Measurements from ENCODE around the gene SLC24A3. TPM values are rescaled to one million over a fixed set of nuclear protein-coding genes. Genes with fewer than 3 reads are reported as not detected.

The SLC24A3 gene
- total RNA-seq, 2 donors from 2014 or later = 1.4 to 3.7 TPM

DNA sequence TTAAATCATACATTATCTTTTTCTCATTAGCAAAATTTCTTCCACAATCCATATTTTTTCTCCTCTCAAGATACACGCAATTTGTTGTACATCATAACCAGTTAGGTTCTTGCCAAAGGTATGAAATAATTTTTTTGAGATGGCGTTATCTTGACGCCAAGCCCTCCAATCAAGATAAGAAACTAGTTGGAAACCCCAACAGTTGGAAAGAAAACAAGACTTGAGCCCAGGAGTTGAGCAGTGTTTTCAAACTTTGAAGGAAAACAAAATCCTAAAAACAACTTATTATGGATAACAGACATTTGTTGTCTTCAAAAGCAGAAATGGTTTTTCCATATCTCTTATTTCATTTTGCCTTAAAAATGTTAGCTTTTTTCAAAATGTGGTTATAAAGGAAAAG lies 184.8 kb downstream of the SLC24A3 start:
- Histone ChIP-seq H3K9me3 (peaks cover 0 to 25% of the 10 kb centered on the region in 2 donors), H3K4me3 (no peak overlapping the region), H3K36me3 (no peaks in the 10 kb centered on the region), H3K4me1 (no peaks in the 10 kb centered on the region), H3K27ac (no peak overlapping the region), H3K27me3 (no peaks in the 10 kb centered on the region)
- TF ChIP-seq, protein P1, sequence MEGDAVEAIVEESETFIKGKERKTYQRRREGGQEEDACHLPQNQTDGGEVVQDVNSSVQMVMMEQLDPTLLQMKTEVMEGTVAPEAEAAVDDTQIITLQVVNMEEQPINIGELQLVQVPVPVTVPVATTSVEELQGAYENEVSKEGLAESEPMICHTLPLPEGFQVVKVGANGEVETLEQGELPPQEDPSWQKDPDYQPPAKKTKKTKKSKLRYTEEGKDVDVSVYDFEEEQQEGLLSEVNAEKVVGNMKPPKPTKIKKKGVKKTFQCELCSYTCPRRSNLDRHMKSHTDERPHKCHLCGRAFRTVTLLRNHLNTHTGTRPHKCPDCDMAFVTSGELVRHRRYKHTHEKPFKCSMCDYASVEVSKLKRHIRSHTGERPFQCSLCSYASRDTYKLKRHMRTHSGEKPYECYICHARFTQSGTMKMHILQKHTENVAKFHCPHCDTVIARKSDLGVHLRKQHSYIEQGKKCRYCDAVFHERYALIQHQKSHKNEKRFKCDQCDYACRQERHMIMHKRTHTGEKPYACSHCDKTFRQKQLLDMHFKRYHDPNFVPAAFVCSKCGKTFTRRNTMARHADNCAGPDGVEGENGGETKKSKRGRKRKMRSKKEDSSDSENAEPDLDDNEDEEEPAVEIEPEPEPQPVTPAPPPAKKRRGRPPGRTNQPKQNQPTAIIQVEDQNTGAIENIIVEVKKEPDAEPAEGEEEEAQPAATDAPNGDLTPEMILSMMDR (IDR thresholded peaks at IDR 0.05) = no peak
- no peak for DNase-seq (ENCODE audit: low spot score)

DNA sequence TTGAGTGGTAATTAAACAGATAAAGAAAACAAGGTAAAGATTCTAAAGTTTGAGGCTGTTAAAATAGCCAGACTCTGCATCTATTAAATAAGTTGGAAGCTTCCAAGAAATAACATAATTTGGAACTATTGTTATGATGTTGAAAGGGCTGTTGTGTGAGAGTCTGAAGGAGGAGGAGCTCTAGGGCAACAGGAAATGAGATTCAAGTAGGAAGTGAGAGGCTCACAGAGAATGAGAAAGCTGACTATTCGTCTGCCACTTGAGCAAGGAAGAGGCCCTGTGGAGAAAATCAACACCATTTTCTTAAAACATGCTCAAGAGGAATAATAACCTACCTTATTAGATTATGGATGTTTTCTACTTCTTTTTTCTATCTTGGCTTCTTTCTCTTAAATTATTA lies 185.2 kb downstream of the SLC24A3 start:
- TF ChIP-seq, protein P1 (IDR thresholded peaks at IDR 0.05) = no peak
- no peaks in the 10 kb centered on the region for H3K36me3 ChIP-seq
- no peak for DNase-seq (ENCODE audit: low spot score)
- no peak overlapping the region for H3K27ac ChIP-seq
- H3K27me3 ChIP-seq = no peaks in the 10 kb centered on the region
- no peaks in the 10 kb centered on the region for H3K4me1 ChIP-seq
- H3K4me3 ChIP-seq = no peak overlapping the region
- H3K9me3 ChIP-seq = peaks cover 0 to 25% of the 10 kb centered on the region in 2 donors

DNA sequence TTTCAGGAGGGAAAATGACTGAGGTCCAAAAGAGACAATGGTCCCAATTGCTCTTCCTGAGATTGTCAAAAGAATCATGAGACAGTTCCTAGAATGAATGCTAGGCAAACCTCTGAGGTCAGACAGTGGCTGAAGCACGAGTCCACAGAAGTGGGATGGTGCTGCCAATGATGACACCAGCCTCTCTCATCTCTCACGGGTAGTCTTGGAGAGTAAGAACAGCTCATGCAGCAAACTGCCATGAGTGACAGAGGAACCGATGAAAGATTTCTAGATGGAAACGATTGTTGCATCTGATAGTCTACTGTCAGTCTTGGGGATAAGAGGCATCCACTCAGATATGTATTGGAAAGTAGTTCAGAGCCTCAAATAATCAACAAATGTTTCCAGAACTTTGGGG lies 188.7 kb downstream of the SLC24A3 start:
- Histone ChIP-seq H3K27ac (no peak overlapping the region), H3K9me3 (peaks cover 0 to 14% of the 10 kb centered on the region in 2 donors), H3K4me3 (no peak overlapping the region), H3K27me3 (no peaks in the 10 kb centered on the region), H3K4me1 (no peaks in the 10 kb centered on the region), H3K36me3 (no peaks in the 10 kb centered on the region)
- TF ChIP-seq, protein P1 (IDR thresholded peaks at IDR 0.05) = no peak
- no peak for DNase-seq (ENCODE audit: low spot score)

DNA sequence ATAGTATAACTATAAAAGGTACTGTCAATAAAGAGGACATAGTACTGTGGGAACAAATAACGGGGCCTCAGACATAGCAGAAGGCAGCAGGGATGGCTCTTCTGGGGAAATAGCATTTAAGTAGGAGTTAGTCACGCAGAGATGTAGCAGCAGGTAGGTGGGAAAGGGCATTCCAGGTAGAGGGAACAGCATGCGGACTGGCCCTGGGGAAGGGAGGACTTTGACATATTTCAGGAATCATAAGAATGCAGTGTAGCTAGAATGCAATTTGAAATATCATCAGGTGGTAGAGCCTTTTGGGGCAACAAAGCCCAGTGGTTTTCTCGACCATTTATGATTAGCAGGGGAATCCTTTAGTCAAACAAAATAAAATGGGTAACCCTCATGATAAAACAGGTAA lies 191.1 kb downstream of the SLC24A3 start:
- DNase-seq (ENCODE audit: low spot score) = no peak
- Histone ChIP-seq H3K4me3 (no peak overlapping the region), H3K36me3 (no peaks in the 10 kb centered on the region), H3K9me3 (peaks cover 0 to 5% of the 10 kb centered on the region in 2 donors), H3K27ac (no peak overlapping the region), H3K4me1 (no peaks in the 10 kb centered on the region), H3K27me3 (no peaks in the 10 kb centered on the region)
- TF ChIP-seq, protein P1 (IDR thresholded peaks at IDR 0.05) = no peak

DNA sequence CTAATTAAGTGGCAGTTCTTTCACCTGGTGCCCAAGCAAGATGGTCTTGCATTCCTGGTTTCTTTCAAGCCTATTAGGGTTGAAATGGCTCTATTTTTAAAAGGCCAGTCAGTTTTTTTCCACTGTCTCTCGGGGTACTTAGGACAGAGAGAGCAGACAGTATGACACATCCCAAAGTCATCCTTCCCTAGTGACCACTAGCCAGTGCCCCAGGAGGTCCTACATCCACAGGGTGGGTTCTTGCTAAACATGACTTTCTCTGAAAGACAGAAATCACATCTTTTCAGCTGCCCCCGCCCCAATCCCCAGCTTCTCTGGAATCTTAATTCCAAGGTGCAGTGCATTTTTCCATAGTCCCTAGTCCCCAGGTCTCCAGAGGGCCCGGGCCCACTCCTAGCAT lies 192.4 kb downstream of the SLC24A3 start:
- H3K27me3 ChIP-seq = no peaks in the 10 kb centered on the region
- no peak for DNase-seq (ENCODE audit: low spot score)
- TF ChIP-seq, protein P1 (IDR thresholded peaks at IDR 0.05) = no peak
- H3K36me3 ChIP-seq = no peaks in the 10 kb centered on the region
- H3K4me3 ChIP-seq = no peak overlapping the region
- H3K9me3 ChIP-seq = no peaks in the 10 kb centered on the region
- no peaks in the 10 kb centered on the region for H3K4me1 ChIP-seq
- no peak overlapping the region for H3K27ac ChIP-seq

DNA sequence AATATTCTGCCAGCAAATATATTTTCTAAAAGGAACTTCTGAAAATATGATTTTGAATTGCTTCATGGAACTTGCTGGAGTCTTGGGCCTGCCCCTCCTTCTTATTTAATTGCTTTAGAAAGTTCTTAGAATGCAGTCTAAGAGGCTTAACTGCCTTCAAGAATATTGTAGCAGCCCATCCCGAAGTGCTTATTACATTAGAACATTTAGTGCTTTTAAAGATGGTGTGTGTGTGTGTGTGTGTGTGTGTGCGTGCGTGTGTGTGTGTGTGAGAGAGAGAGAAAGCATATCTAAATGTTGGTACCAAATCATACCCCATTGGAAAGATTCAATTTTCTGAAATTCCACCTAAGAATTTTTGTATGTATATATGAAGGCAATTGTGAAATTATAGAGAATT lies 193.5 kb downstream of the SLC24A3 start:
- Histone ChIP-seq H3K4me3 (no peak overlapping the region), H3K27ac (no peak overlapping the region), H3K4me1 (no peaks in the 10 kb centered on the region), H3K36me3 (no peaks in the 10 kb centered on the region), H3K9me3 (no peaks in the 10 kb centered on the region), H3K27me3 (no peaks in the 10 kb centered on the region)
- TF ChIP-seq, protein P1 (IDR thresholded peaks at IDR 0.05) = no peak
- no peak for DNase-seq (ENCODE audit: low spot score)
